BLaER1 treated with 17β-estradiol and CSF1 and Interleukin-3, amounts not matched to agents 10 nM and 100 nM (cell line): Measurements from ENCODE around the gene TCEA2.
A peak's percentile ranks its signal among the peaks of the same experiment; 100 is the strongest.

Experiments
- H3K27ac ChIP-seq, 11 experiments: shearing (Covaris generic); formaldehyde crosslinking; 2 replicates each; pipeline ENCODE4 v1.8.1; 2022
- H3K27me3 ChIP-seq, 11 experiments: shearing (Covaris generic); formaldehyde crosslinking; 2 replicates each; pipeline ENCODE4 v1.8.1; 2022
- H3K36me3 ChIP-seq, 11 experiments: shearing (Covaris generic); formaldehyde crosslinking; 2 replicates each; pipeline ENCODE4 v1.8.1; 2022
- H3K4me1 ChIP-seq, 10 experiments: shearing (Covaris generic); formaldehyde crosslinking; 2 replicates each; pipeline ENCODE4 v1.8.1; 2022
- H3K4me2 ChIP-seq, 11 experiments: shearing (Covaris generic); formaldehyde crosslinking; 2 replicates each; pipeline ENCODE4 v1.8.1; 2022
- H3K4me3 ChIP-seq, 10 experiments: shearing (Covaris generic); formaldehyde crosslinking; 2 replicates each; pipeline ENCODE4 v1.8.1; 2022
- H3K9ac ChIP-seq, 11 experiments: shearing (Covaris generic); formaldehyde crosslinking; 2 replicates each; pipeline ENCODE4 v1.8.1; 2022
- H3K9me3 ChIP-seq, 11 experiments: shearing (Covaris generic); formaldehyde crosslinking; replicated peaks in 1 of 11; 2 replicates each; pipeline ENCODE4 v1.8.1; 2022
- H4K20me1 ChIP-seq, 11 experiments: shearing (Covaris generic); formaldehyde crosslinking; 2 replicates each; pipeline ENCODE4 v1.8.1; 2022
- Cebpa-rat ChIP-seq, 11 experiments: shearing (Covaris generic); IDR thresholded peaks; 2 replicates each; pipeline ENCODE4 v1.8.1; 2022

The TCEA2 gene

DNA sequence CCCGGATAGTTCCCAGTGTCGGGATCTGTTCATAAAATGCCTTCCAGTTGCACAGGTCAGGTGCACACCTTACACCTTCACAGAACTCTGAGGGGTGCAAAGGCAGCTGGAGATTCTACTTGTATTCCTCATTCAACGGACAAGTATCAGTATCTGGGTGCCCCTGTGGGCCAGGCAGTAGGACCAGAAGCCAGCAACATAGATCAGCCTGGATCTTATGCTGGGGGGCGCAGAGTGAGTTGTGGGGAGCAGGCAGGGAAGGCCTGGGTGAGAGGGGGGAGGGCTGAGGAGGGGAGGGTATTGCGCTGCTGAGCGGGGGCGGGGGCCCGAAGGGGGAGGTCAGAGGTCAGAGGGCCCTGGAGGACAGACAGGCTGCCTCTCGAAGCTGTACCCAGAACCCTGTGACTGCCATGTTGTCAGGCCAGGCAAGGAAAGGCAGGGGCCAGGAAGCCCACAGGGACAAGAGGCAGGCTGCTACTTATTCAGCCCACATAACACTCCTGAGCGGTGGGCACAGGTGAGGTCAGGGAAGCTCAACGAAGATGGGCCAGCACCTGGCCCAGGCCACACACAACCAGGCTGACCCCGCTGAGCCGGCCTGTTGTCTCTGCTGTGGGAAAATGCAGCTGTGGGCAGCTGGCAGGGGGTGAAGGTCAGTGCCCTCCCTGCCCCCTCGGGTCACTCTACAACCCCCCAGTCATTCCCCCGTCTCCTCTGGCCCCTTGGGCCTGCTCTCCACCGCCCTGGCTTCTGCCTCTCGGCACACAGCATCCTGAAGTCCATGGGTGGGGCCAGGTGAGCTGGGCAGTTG is 18.0 kb downstream of the TCEA2 start:
- H4K20me1 ChIP-seq, result peaks cover 12 to 48% (median 29%) of the 10 kb centered on the region in 11 experiments; a peak in 19 of 22 replicates
- H3K27ac ChIP-seq, result peak overlapping the region in 3 of 11 experiments; percentile 56 to 94 (median 93); a peak in 5 of 22 replicates
- H3K9ac ChIP-seq, result peak overlapping the region; percentile 82 to 93 (median 90)
- H3K9me3 ChIP-seq, result peaks cover 0 to 5% (median 2%) of the 10 kb centered on the region in 11 experiments; a peak in 12 of 22 replicates
- peaks cover 43 to 78% (median 66%) of the 10 kb centered on the region in 10 experiments for H3K4me1 ChIP-seq
- peak overlapping the region; percentile 75 to 98 (median 88) for H3K4me3 ChIP-seq
- peaks cover 24 to 33% (median 29%) of the 10 kb centered on the region in 11 experiments for H3K27me3 ChIP-seq
- peak overlapping the region; percentile 91 to 100 (median 99) for H3K4me2 ChIP-seq
- H3K36me3 ChIP-seq, result peaks cover 0 to 8% (median 5%) of the 10 kb centered on the region in 11 experiments; a peak in 15 of 22 replicates
- no peak for TF ChIP-seq Cebpa-rat (IDR thresholded peaks at IDR 0.05)

- TF ChIP-seq Cebpa-rat (IDR thresholded peaks at IDR 0.05), result no peak
- H3K27me3 ChIP-seq, result peaks cover 26 to 39% (median 35%) of the 10 kb centered on the region in 11 experiments
- H3K9ac ChIP-seq, result peak overlapping the region in 6 of 11 experiments; percentile 2 to 56 (median 41); a peak in 8 of 22 replicates
- peaks cover 38 to 72% (median 61%) of the 10 kb centered on the region in 10 experiments for H3K4me1 ChIP-seq
- H3K4me2 ChIP-seq, result peak overlapping the region; percentile 91 to 100 (median 99)
- H3K4me3 ChIP-seq, result peak overlapping the region in 3 of 10 experiments; percentile 23 to 86 (median 42); a peak in 1 of 20 replicates
- peaks cover 11 to 43% (median 23%) of the 10 kb centered on the region in 11 experiments; a peak in 19 of 22 replicates for H4K20me1 ChIP-seq
- peaks cover 0 to 2% (median 0%) of the 10 kb centered on the region in 11 experiments; a peak in 4 of 22 replicates for H3K36me3 ChIP-seq
- peak overlapping the region in 1 of 11 experiments; percentile 33; a peak in 1 of 22 replicates for H3K27ac ChIP-seq
- peaks cover under 1 to 11% (median 8%) of the 10 kb centered on the region in 11 experiments for H3K9me3 ChIP-seq
Measured at GRCh38 chr20:64081624-64081964, 18.6 kb downstream of the TCEA2 start.

DNA sequence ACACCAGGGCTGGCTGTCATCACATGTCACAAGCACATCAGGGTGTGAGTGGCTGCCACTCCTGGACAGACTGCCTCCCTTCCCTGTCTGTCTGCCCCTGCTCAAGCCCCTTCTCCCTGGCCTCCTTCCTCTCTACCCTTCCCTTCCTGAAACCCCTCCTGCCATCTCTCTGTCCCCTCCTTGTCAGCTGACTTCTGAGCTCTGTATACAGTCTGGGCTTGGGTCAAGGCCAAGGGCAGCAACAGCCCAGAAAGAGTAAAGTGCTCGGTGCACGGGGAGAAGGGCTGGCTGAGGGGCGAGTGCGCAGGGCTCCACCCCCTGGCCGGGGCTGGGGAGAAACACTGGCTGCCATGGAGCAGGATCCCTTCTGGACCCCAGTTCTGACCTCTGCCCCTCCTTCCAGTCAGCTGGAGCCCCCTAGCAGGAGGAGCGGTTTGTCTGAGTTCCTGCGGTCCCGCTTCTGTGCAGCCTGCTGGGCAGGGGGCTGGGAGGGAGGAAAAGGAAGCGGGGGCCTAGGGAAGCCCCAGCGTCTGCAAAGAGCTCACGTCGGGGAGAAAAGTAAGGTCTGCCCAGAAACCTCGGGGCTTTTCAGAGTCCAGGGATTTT is 19.2 kb downstream of the TCEA2 start:
- H3K9ac ChIP-seq, result peak overlapping the region in 9 of 11 experiments; percentile 8 to 59 (median 41); a peak in 14 of 22 replicates
- peak overlapping the region in 8 of 10 experiments; percentile 10 to 65 (median 42); a peak in 10 of 20 replicates for H3K4me3 ChIP-seq
- peaks cover 26 to 42% (median 38%) of the 10 kb centered on the region in 11 experiments for H3K27me3 ChIP-seq
- TF ChIP-seq Cebpa-rat (IDR thresholded peaks at IDR 0.05), result no peak
- peaks cover 0 to 5% (median 0%) of the 10 kb centered on the region in 11 experiments; a peak in 1 of 22 replicates for H3K36me3 ChIP-seq
- peak overlapping the region in 4 of 11 experiments; percentile 10 to 33 (median 19); a peak in 5 of 22 replicates for H3K27ac ChIP-seq
- H4K20me1 ChIP-seq, result peaks cover 11 to 43% (median 19%) of the 10 kb centered on the region in 11 experiments; a peak in 19 of 22 replicates
- peaks cover 38 to 66% (median 54%) of the 10 kb centered on the region in 10 experiments for H3K4me1 ChIP-seq
- H3K4me2 ChIP-seq, result peak overlapping the region; percentile 91 to 100 (median 99)
- H3K9me3 ChIP-seq, result peaks cover 5 to 15% (median 13%) of the 10 kb centered on the region in 11 experiments

DNA sequence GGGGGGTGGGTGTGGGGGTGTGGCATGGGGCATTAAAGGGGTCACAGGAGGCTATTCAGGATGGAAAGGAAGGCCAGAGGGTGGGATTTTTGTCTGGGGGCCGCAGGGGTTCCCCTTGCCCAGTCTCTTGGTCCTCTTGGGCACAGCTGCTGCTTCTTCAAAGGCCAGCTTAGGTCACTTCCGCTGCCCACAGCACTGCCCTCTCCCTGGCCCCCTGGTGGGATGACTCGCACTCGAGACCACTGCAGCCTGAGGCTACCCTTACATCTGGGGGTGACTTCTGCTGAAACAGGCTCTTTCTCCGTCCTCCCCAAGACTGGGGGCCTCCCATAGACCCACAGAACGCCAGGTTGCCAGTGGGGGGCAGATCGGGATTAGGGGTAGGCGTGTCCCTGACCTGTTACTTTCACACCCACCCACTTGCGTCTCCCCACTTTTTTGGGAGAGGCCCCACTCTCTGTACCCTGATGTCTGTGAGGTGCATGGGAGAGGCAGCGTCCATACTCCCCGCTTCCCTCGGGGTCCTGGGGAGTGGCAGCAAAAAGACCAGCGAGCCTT is 19.9 kb downstream of the TCEA2 start:
- H3K4me2 ChIP-seq, result peak overlapping the region; percentile 91 to 100 (median 99)
- peaks cover 11 to 21% (median 19%) of the 10 kb centered on the region in 11 experiments for H3K9me3 ChIP-seq
- peaks cover 0 to 5% (median 0%) of the 10 kb centered on the region in 11 experiments; a peak in 3 of 22 replicates for H3K36me3 ChIP-seq
- peaks cover 8 to 38% (median 16%) of the 10 kb centered on the region in 11 experiments; a peak in 19 of 22 replicates for H4K20me1 ChIP-seq
- peak overlapping the region; percentile 52 to 76 (median 68) for H3K4me3 ChIP-seq
- H3K4me1 ChIP-seq, result peaks cover 38 to 59% (median 48%) of the 10 kb centered on the region in 10 experiments
- H3K9ac ChIP-seq, result peak overlapping the region; percentile 35 to 73 (median 66); a peak in 20 of 22 replicates
- TF ChIP-seq Cebpa-rat (IDR thresholded peaks at IDR 0.05), result no peak
- H3K27me3 ChIP-seq, result peaks cover 26 to 43% (median 38%) of the 10 kb centered on the region in 11 experiments
- no peak overlapping the region; a peak in 4 of 22 replicates for H3K27ac ChIP-seq

DNA sequence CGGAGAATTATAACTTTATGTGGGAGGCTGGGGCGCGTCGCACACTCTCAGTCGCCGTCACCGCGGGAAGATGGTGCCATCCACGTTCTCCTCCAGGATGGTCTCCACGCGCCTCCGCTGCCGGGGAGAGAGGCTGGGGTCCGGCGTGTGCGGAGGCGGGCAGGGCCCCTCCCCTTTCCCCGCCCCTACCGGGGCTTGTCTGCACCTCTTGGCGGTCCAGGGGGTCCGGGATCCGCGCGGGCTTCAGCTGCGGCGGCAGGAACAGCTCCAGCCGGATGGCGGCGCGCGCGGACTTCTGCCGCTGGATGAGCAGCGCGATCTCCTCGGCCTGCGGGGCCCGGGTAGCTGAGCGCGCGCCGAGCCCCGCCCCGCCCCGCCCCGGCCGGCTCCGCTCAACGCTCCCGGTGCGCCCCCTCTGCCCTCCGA is 20.4 kb downstream of the TCEA2 start:
- peak overlapping the region in 2 of 11 experiments; percentile 27 to 35; a peak in 6 of 22 replicates for H3K27ac ChIP-seq
- peaks cover 31 to 47% (median 41%) of the 10 kb centered on the region in 11 experiments for H3K27me3 ChIP-seq
- peaks cover 3 to 34% (median 14%) of the 10 kb centered on the region in 11 experiments; a peak in 16 of 22 replicates for H4K20me1 ChIP-seq
- peak overlapping the region; percentile 44 to 75 (median 68); a peak in 20 of 22 replicates for H3K9ac ChIP-seq
- peak overlapping the region; percentile 91 to 100 (median 99) for H3K4me2 ChIP-seq
- H3K4me3 ChIP-seq, result peak overlapping the region; percentile 52 to 76 (median 68)
- peaks cover 38 to 54% (median 44%) of the 10 kb centered on the region in 10 experiments for H3K4me1 ChIP-seq
- H3K36me3 ChIP-seq, result peaks cover 0 to 5% (median 0%) of the 10 kb centered on the region in 11 experiments; a peak in 3 of 22 replicates
- no peak for TF ChIP-seq Cebpa-rat (IDR thresholded peaks at IDR 0.05)
- peaks cover 14 to 26% (median 23%) of the 10 kb centered on the region in 11 experiments for H3K9me3 ChIP-seq

- Histone ChIP-seq H3K27me3 (peaks cover 35 to 53% (median 46%) of the 10 kb centered on the region in 11 experiments), H4K20me1 (peaks cover 0 to 38% (median 17%) of the 10 kb centered on the region in 11 experiments; a peak in 17 of 22 replicates), H3K4me2 (peak within 1 kb of the TSS; percentile 91 to 100 (median 99)), H3K4me3 (peak within 1 kb of the TSS; percentile 52 to 76 (median 68)), H3K27ac (peak within 1 kb of the TSS in 2 of 11 experiments; percentile 27 to 35; a peak in 7 of 22 replicates), H3K9ac (peak within 1 kb of the TSS; percentile 44 to 75 (median 68); a peak in 20 of 22 replicates), H3K4me1 (peaks cover 38 to 48% (median 44%) of the 10 kb centered on the region in 10 experiments), H3K9me3 (peaks cover 14 to 26% (median 24%) of the 10 kb centered on the region in 11 experiments), H3K36me3 (peaks cover 0 to 5% (median 0%) of the 10 kb centered on the region in 11 experiments; a peak in 3 of 22 replicates)
- TF ChIP-seq Cebpa-rat (IDR thresholded peaks at IDR 0.05), result no peak
Measured at GRCh38 chr20:64083804-64084684, 21.0 kb downstream of the TCEA2 start, which contains the start of gene LKAAEAR1. Gene LKAAEAR1, minus strand, starts transcription at chr20:64084398. Its CDS starts 179 bp downstream, at chr20:64084219.

DNA sequence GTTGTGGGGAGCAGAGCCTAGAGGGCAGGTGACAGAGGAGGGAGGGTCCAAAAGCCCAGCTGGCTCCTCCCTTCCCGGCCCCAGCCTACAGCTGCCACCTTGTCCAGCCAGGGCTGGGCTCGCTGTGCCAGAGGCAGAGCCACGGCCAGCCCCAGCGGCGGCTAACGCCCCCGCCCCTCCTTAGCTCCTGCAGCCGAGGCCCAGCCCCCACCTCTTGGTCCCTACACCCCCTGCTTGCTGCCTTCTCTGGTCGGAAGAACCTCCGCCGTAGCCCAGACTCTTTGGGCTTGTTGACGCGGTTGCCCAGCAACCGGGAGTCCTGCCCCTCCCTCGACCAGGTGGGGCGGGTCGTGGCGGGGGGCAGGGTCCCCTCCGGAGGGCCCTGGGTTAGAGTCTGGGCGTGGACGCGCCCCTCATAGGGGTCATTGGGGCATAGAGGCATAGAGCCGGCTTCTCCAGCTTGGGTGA is 21.7 kb downstream of the TCEA2 start:
- Histone ChIP-seq H3K9ac (no peak overlapping the region), H3K4me1 (peaks cover 38 to 46% (median 44%) of the 10 kb centered on the region in 10 experiments)

More for the DNA sequence above, 21.7 kb downstream of the TCEA2 start:
- H4K20me1 ChIP-seq, result peaks cover 0 to 45% (median 23%) of the 10 kb centered on the region in 11 experiments; a peak in 17 of 22 replicates
- peak overlapping the region in 10 of 11 experiments; percentile 91 to 100 (median 99); a peak in 17 of 22 replicates for H3K4me2 ChIP-seq
- H3K9me3 ChIP-seq, result peaks cover 14 to 26% (median 24%) of the 10 kb centered on the region in 11 experiments
- peaks cover 35 to 60% (median 46%) of the 10 kb centered on the region in 11 experiments for H3K27me3 ChIP-seq
- peak overlapping the region in 1 of 10 experiments; percentile 76; a peak in 2 of 20 replicates for H3K4me3 ChIP-seq
- TF ChIP-seq Cebpa-rat (IDR thresholded peaks at IDR 0.05), result no peak
- H3K27ac ChIP-seq, result no peak overlapping the region
- peaks cover 0 to 5% (median 0%) of the 10 kb centered on the region in 11 experiments; a peak in 3 of 22 replicates for H3K36me3 ChIP-seq
